ENCODE data around the gene CNKSR1. TPM values are rescaled to one million over a fixed set of nuclear protein-coding genes. Genes with fewer than 3 reads are reported as not detected.

The CNKSR1 gene
- total RNA-seq, 4 donors from 2014 or later, result 28.9 to 160 (median 105) TPM

- H3K4me3 ChIP-seq, result no peak overlapping the region
- no peak overlapping the region for H3K27ac ChIP-seq
- DNase-seq, result peak in 1 of 3 donors; percentile 22
- H3K4me1 ChIP-seq, result peaks cover 3 to 14% (median 6%) of the 10 kb centered on the region in 4 donors
- no peaks in the 10 kb centered on the region for H3K36me3 ChIP-seq
- H3K9me3 ChIP-seq, result no peaks in the 10 kb centered on the region
- no peak for TF ChIP-seq CTCF (IDR thresholded peaks at IDR 0.05)
- no peak for TF ChIP-seq POLR2A (IDR thresholded peaks at IDR 0.05)
- peaks cover 0 to 10% of the 10 kb centered on the region in 2 donors for H3K27me3 ChIP-seq
Measured at GRCh38 chr1:26158271-26158907, 18.9 kb upstream of the CNKSR1 start.

- peaks cover 3 to 18% (median 8%) of the 10 kb centered on the region in 4 donors for H3K4me1 ChIP-seq
- no peaks in the 10 kb centered on the region for H3K36me3 ChIP-seq
- no peak for TF ChIP-seq CTCF (IDR thresholded peaks at IDR 0.05)
- TF ChIP-seq POLR2A (IDR thresholded peaks at IDR 0.05), result no peak
- no peaks in the 10 kb centered on the region for H3K9me3 ChIP-seq
- peaks cover 0 to 10% of the 10 kb centered on the region in 2 donors for H3K27me3 ChIP-seq
- DNase-seq, result peak in 1 of 3 donors; percentile 29
- peak within 1 kb of the TSS in 2 of 4 donors; percentile 11 to 16 for H3K4me3 ChIP-seq
- H3K27ac ChIP-seq, result no peak within 1 kb of the TSS
Measured at GRCh38 chr1:26158908-26159742, 18.2 kb upstream of the CNKSR1 start, which contains the start of gene FAM110D. TSS of gene FAM110D (plus strand) at chr1:26159079. CDS start at chr1:26161292, 2,213 bp downstream.

GRCh38 chr1:26159743-26160039 lies 17.6 kb upstream of the CNKSR1 start:
- TF ChIP-seq CTCF (IDR thresholded peaks at IDR 0.05), result no peak
- TF ChIP-seq POLR2A (IDR thresholded peaks at IDR 0.05), result no peak
- H3K27me3 ChIP-seq, result peaks cover 0 to 10% of the 10 kb centered on the region in 2 donors
- peaks cover 3 to 18% (median 10%) of the 10 kb centered on the region in 4 donors for H3K4me1 ChIP-seq
- no peak for DNase-seq
- no peak overlapping the region for H3K27ac ChIP-seq
- no peaks in the 10 kb centered on the region for H3K36me3 ChIP-seq
- no peaks in the 10 kb centered on the region for H3K9me3 ChIP-seq
- H3K4me3 ChIP-seq, result peak overlapping the region in 1 of 4 donors; percentile 16

- TF ChIP-seq CTCF (IDR thresholded peaks at IDR 0.05), result no peak
- TF ChIP-seq POLR2A (IDR thresholded peaks at IDR 0.05), result no peak
- Histone ChIP-seq H3K27me3 (peaks cover 0 to 10% of the 10 kb centered on the region in 2 donors), H3K27ac (peak overlapping the region in 1 of 4 donors; percentile 3), H3K4me3 (peak overlapping the region; percentile 24 to 59 (median 52)), H3K9me3 (no peaks in the 10 kb centered on the region), H3K4me1 (peaks cover 3 to 18% (median 10%) of the 10 kb centered on the region in 4 donors), H3K36me3 (no peaks in the 10 kb centered on the region)
- DNase-seq, result no peak
Measured at GRCh38 chr1:26160527-26161414, 16.5 kb upstream of the CNKSR1 start.

Measured in Peyer's patch (tissue), 4 donors.